Measurements from ENCODE around the gene CSNK1E.

- TF ChIP-seq EZH2 (IDR thresholded peaks at IDR 0.05; ENCODE audit: insufficient read depth, poor library complexity, severe bottlenecking) (no peak), EZH2phosphoT487 (IDR thresholded peaks at IDR 0.05; ENCODE audit: insufficient read depth, low read depth) (no peak)
Measured at GRCh38 chr22:38316364-38317121, 690 bp downstream of the CSNK1E start.

Data from GM23248 (cell line).